Activated naive CD8-positive, alpha-beta T cell treated with anti-CD3 and anti-CD28 coated beads, Interleukin-2, amount 50 U/mL, for 24 hours (primary cell): ENCODE data around the gene SP140L.
A peak's percentile ranks its signal among the peaks of the same experiment; 100 is the strongest.
"Not testable (repeated sequence)": the region's sequence is repeated elsewhere in the genome, so short reads cannot be mapped to it uniquely, and the experiment has no call there.

Experiments
- ATAC-seq: fragments of 150-1000 bp; cut with Tn5 transposase; one replicate; pipeline ENCODE4 v1.10.0; 2021
- DNase-seq: peaks from one replicate; pipeline ENCODE4 v3.0.0; 2021
- H3K27ac Mint-ChIP-seq: one replicate; pipeline ENCODE4 v1.8.0; 2021; ENCODE audit warnings: mild to moderate bottlenecking, mixed read lengths
- H3K27me3 Mint-ChIP-seq: one replicate; pipeline ENCODE4 v1.8.0; 2021; ENCODE audit warnings: mixed read lengths
- H3K36me3 Mint-ChIP-seq: one replicate; pipeline ENCODE4 v1.8.0; 2021; ENCODE audit warnings: low read depth, mixed read lengths
- H3K4me1 Mint-ChIP-seq: one replicate; pipeline ENCODE4 v1.8.0; 2021; ENCODE audit warnings: mixed read lengths
- H3K4me3 Mint-ChIP-seq: one replicate; pipeline ENCODE4 v1.8.0; 2021; ENCODE audit warnings: mild to moderate bottlenecking, moderate library complexity, mixed read lengths
- H3K9me3 Mint-ChIP-seq: one replicate; pipeline ENCODE4 v1.8.0; 2021; ENCODE audit warnings: mixed read lengths

Gene SP140L

DNA sequence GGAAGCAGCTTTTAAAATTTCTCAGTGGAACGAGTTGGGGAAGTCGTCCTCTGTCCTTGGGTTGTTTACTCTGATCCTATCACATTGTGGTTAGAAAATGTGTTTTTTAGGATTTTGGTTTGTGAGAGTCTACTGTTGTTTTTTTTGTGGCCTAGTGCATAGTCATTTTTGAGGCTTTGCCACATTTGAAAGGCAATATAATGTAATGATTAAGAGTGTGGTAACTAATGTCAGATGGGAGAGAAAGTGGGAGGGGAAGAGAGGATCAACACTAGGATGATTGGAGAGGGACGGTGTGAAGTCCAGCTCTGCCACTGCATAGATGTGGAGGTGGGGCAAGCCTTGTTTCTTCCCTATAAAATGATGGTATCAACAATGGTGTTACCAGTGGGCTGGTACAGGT, 8.5 kb downstream of the SP140L start:
- DNase-seq (no peak), ATAC-seq (peak; percentile 83)
- H3K27me3 Mint-ChIP-seq, result no peaks in the 10 kb centered on the region
- H3K4me1 Mint-ChIP-seq, result peaks cover 61% of the 10 kb centered on the region
- H3K9me3 Mint-ChIP-seq, result peaks cover 4% of the 10 kb centered on the region
- peak overlapping the region; percentile 67 for H3K4me3 Mint-ChIP-seq
- H3K36me3 Mint-ChIP-seq, result peaks cover 53% of the 10 kb centered on the region
- H3K27ac Mint-ChIP-seq, result peak overlapping the region; percentile 88

- DNase-seq, result no peak
- H3K27ac Mint-ChIP-seq, result peak overlapping the region; percentile 88
- peaks cover 56% of the 10 kb centered on the region for H3K4me1 Mint-ChIP-seq
- no peak for ATAC-seq
- H3K9me3 Mint-ChIP-seq, result peaks cover 4% of the 10 kb centered on the region
- no peaks in the 10 kb centered on the region for H3K27me3 Mint-ChIP-seq
- peaks cover 50% of the 10 kb centered on the region for H3K36me3 Mint-ChIP-seq
- peak overlapping the region; percentile 67 for H3K4me3 Mint-ChIP-seq
These were observed 9.0 kb downstream of the SP140L start for GRCh38 chr2:230335864-230336506.

DNA sequence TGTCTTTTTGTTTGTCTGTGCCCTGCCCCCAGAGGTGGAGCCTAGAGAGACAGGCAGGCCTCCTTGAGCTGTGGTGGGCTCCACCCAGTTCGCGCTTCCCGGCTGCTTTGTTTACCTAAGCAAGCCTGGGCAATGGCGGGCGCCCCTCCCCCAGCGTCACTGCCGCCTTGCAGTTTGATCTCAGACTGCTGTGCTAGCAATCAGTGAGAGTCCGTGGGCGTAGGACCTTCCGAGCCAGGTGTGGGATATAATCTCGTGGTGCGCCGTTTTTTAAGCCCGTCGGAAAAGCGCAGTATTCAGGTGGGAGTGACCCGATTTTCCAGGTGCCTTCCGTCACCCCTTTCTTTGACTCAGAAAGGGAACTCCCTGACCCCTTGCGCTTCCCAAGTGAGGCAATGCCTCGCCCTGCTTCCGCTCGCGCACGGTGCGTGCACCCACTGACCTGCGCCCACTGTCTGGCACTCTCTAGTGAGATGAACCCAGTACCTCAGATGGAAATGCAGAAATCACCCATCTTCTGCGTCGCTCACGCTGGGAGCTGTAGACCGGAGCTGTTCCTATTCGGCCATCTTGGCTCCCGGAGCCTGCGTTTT, 15.0 kb downstream of the SP140L start:
- Mint-ChIP-seq H3K9me3 (peaks cover 34% of the 10 kb centered on the region), H3K4me1 (peaks cover 43% of the 10 kb centered on the region), H3K36me3 (peaks cover 52% of the 10 kb centered on the region)
- ATAC-seq, DNase-seq, H3K27ac Mint-ChIP-seq, H3K27me3 Mint-ChIP-seq, H3K4me3 Mint-ChIP-seq: not testable (repeated sequence)

GRCh38 chr2:230343041-230343624, 16.1 kb downstream of the SP140L start:
- H3K4me3 Mint-ChIP-seq, H3K27me3 Mint-ChIP-seq, H3K27ac Mint-ChIP-seq, DNase-seq, ATAC-seq: not testable (repeated sequence)
- H3K9me3 Mint-ChIP-seq, result peaks cover 34% of the 10 kb centered on the region
- H3K4me1 Mint-ChIP-seq, result peaks cover 52% of the 10 kb centered on the region
- H3K36me3 Mint-ChIP-seq, result peaks cover 51% of the 10 kb centered on the region

- ATAC-seq (no peak), DNase-seq (no peak)
- Mint-ChIP-seq H3K27me3 (no peaks in the 10 kb centered on the region), H3K36me3 (peaks cover 51% of the 10 kb centered on the region), H3K4me1 (peaks cover 58% of the 10 kb centered on the region), H3K27ac (peak overlapping the region; percentile 38), H3K9me3 (peaks cover 34% of the 10 kb centered on the region), H3K4me3 (no peak overlapping the region)
These were observed 16.8 kb downstream of the SP140L start for GRCh38 chr2:230343747-230344146.

DNA sequence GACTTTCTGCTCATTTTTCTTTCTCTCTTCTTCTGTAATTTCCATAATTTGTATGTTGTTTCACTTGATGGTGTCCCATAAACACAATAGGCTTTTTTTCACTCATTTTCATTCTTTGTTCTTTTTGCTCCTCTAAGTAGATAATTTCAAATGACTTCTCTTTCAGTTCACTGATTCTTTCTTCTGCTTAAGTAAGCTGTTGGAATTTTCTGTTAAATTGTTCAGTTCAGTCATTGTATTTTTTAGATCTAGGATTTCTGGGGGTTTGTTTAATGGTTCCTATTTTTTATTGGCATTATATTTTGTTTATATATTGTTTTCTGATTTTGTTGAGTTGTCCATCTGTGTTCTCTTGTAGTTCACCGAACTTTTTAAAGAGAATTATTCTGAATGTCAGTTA, 19.5 kb downstream of the SP140L start:
- Mint-ChIP-seq H3K4me1 (peaks cover 76% of the 10 kb centered on the region), H3K36me3 (peaks cover 57% of the 10 kb centered on the region), H3K4me3 (no peak overlapping the region), H3K27ac (no peak overlapping the region), H3K27me3 (no peaks in the 10 kb centered on the region), H3K9me3 (peaks cover 34% of the 10 kb centered on the region)
- ATAC-seq (no peak), DNase-seq (no peak)

DNA sequence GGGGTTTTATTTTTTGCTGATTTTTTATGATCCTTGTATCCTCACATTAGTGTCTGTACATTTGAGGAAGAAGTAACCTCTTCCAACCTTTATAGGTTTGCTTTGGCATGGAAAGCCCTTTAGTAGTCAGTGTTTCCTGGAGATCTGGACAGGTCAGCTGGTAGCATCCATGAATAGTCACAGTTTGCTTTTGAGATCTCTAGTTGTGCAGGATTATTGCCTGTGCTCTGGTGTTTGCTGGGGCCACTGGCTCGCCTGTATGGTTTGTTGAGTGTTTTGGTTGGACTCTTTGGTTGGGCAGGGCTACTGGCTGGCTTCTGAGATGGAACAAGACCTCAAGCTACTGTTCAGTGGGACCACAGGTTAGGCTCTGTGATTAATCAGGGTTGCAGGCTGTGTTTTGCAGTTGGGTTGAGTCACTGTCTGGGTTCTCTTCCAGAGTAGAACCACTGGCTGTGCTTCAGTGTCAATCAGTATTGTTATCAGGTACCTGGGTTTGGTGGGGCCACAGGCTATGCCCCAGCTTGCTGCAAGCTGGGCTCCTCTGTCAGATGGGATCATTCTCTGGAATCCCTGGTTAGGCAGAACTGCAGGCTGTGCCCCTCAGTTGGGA, 20.0 kb downstream of the SP140L start:
- DNase-seq, result no peak
- Mint-ChIP-seq H3K9me3 (peaks cover 34% of the 10 kb centered on the region), H3K27me3 (no peaks in the 10 kb centered on the region), H3K4me3 (no peak overlapping the region), H3K4me1 (peaks cover 76% of the 10 kb centered on the region), H3K36me3 (peaks cover 61% of the 10 kb centered on the region), H3K27ac (peak overlapping the region; percentile 80)
- ATAC-seq, result peak; percentile 81

DNA sequence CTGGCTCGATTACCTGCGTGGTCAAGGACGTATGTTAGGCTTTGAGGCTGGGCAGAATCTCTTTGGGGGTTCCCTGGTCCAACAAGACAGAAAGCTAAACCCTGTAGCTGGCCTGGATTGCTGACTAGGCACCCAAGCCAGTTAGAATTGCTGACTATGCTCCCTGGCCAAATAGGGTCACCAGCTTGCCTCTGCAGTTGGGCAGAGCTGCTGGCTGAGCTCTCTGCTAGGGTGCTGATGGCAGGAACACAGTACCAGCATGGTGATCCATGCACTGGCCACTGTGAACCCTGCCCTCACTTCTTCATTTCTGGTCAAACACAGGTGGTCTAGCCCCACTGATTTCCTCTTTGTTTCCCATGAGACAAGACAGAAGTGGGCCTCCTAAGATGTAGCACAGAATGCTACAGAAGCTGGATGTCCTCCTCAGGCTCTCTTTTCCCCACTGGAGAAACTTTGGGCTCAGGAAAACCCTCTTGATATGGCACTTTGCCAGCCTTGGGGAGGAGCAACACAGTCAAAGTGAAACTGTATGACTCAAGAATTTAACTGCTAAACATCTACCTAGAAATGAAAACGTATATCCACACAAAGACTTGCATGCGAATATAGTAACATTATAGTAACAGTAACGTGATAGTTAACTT, 20.8 kb downstream of the SP140L start:
- H3K36me3 Mint-ChIP-seq, result peaks cover 58% of the 10 kb centered on the region
- H3K4me3 Mint-ChIP-seq, result peak overlapping the region; percentile 35
- no peaks in the 10 kb centered on the region for H3K27me3 Mint-ChIP-seq
- DNase-seq (peak; percentile 56), ATAC-seq (peak; percentile 61)
- H3K27ac Mint-ChIP-seq, result peak overlapping the region; percentile 80
- peaks cover 73% of the 10 kb centered on the region for H3K4me1 Mint-ChIP-seq
- peaks cover 31% of the 10 kb centered on the region for H3K9me3 Mint-ChIP-seq

- no peak for DNase-seq
- Mint-ChIP-seq H3K4me3 (no peak overlapping the region), H3K36me3 (peaks cover 50% of the 10 kb centered on the region), H3K27me3 (no peaks in the 10 kb centered on the region), H3K4me1 (peaks cover 68% of the 10 kb centered on the region), H3K9me3 (peaks cover 24% of the 10 kb centered on the region), H3K27ac (peak overlapping the region; percentile 80)
- peak; percentile 40 for ATAC-seq
These were observed 21.8 kb downstream of the SP140L start for GRCh38 chr2:230348787-230349186.

GRCh38 chr2:230356084-230356483, 29.1 kb downstream of the SP140L start:
- Mint-ChIP-seq H3K36me3 (peaks cover 40% of the 10 kb centered on the region), H3K27me3 (no peaks in the 10 kb centered on the region), H3K9me3 (peaks cover 8% of the 10 kb centered on the region), H3K4me1 (peaks cover 18% of the 10 kb centered on the region), H3K4me3 (no peak overlapping the region), H3K27ac (no peak overlapping the region)
- no peak for ATAC-seq
- no peak for DNase-seq

DNA sequence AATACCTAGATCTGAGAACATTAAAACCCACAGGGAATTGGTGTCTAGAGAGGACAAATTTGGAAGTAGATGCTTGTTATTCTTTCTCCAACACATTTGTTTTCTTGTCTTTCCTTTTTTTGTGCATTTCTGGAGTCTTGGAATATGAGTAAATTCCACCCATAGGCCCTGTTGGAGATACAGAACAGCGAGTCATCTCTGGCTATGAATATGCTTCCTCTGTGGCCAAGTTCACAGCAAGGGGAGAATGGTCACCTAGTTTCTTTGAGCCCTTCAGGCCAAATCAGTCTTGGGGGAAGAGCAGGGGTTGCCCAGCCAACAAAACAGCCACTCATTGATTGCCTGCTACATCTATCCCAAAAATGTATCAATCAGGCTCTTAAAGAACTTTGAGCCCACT, 31.3 kb downstream of the SP140L start:
- Mint-ChIP-seq H3K9me3 (peaks cover 13% of the 10 kb centered on the region), H3K36me3 (peaks cover 51% of the 10 kb centered on the region), H3K4me1 (peaks cover 32% of the 10 kb centered on the region), H3K27me3 (no peaks in the 10 kb centered on the region), H3K4me3 (no peak overlapping the region), H3K27ac (no peak overlapping the region)
- DNase-seq (no peak), ATAC-seq (no peak)

GRCh38 chr2:230360028-230360427, 33.0 kb downstream of the SP140L start:
- H3K4me3 Mint-ChIP-seq, result no peak overlapping the region
- DNase-seq, result no peak
- H3K27ac Mint-ChIP-seq, result no peak overlapping the region
- H3K9me3 Mint-ChIP-seq, result peaks cover 18% of the 10 kb centered on the region
- H3K27me3 Mint-ChIP-seq, result no peaks in the 10 kb centered on the region
- H3K36me3 Mint-ChIP-seq, result peaks cover 62% of the 10 kb centered on the region
- H3K4me1 Mint-ChIP-seq, result peaks cover 29% of the 10 kb centered on the region
- no peak for ATAC-seq

- Mint-ChIP-seq H3K9me3 (peaks cover 18% of the 10 kb centered on the region), H3K27me3 (no peaks in the 10 kb centered on the region), H3K27ac (peak overlapping the region; percentile 24), H3K36me3 (peaks cover 74% of the 10 kb centered on the region), H3K4me1 (peaks cover 29% of the 10 kb centered on the region), H3K4me3 (no peak overlapping the region)
- ATAC-seq, result no peak
- no peak for DNase-seq
These were observed 35.2 kb downstream of the SP140L start for GRCh38 chr2:230362030-230362691.

- no peaks in the 10 kb centered on the region for H3K9me3 Mint-ChIP-seq
- ATAC-seq (no peak), DNase-seq (no peak)
- H3K4me3 Mint-ChIP-seq, result no peak overlapping the region
- no peak overlapping the region for H3K27ac Mint-ChIP-seq
- peaks cover 5% of the 10 kb centered on the region for H3K4me1 Mint-ChIP-seq
- H3K36me3 Mint-ChIP-seq, result peaks cover 52% of the 10 kb centered on the region
- H3K27me3 Mint-ChIP-seq, result no peaks in the 10 kb centered on the region
These were observed 55.1 kb downstream of the SP140L start for GRCh38 chr2:230382108-230382507.
